Umbilical cord (tissue), 2 donors: ENCODE data around the gene GPRC5B. TPM values are rescaled to one million over a fixed set of nuclear protein-coding genes. Genes with fewer than 3 reads are reported as not detected.

Experiments
- DNase-seq: peaks from one replicate; pipeline ENCODE4 v3.0.0-alpha.2; 2015; ENCODE audit warnings: low spot score
- total RNA-seq: library from RNA; depleted of rRNA; stranded (reverse); fragments of >200 nt; gene quantifications from one replicate; pipeline ENCODE4 v1.2.3, GENCODE V29; 2014; ENCODE audit warnings: low replicate concordance; ENCODE audit not compliant: insufficient read depth

Gene GPRC5B
- total RNA-seq, 1 donor from 2014 or later = 6.7 TPM

DNA sequence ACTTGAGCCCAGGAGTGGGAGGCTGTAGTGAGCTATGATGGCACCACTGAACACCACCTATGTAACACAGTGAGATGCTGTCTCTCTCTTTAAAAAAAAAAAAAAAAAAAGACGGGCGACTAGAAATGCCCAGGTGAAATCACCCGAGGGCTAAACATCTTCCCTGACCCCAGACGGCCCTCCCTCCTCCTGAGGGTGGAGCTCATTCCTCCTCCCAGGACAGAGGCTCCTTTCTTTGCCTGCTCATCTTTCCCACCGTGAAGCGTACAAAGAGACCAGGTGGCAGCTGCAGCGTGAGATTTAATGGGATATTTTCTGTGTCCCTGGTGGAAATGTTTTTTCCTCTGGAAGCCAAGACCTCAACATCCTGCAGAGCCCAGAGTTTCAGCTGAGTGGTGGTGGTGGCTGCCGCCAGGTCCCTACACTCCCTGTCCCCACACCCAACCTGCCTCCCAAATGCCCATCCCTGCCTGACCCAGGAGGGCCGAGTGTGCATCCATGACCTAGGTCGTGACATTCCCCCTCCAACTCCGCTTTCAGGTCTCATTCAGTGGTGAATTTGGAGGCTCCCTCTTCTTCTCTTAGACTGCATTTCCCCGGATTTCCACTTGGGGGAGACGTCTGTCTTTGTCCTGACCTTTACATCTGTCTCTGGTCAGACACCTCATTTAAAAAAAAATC is 14.4 kb upstream of the GPRC5B start:
- DNase-seq = peak; percentile 44

- DNase-seq = no peak
Observed at GRCh38 chr16:19898166-19898565, 13.5 kb upstream of the GPRC5B start.

DNA sequence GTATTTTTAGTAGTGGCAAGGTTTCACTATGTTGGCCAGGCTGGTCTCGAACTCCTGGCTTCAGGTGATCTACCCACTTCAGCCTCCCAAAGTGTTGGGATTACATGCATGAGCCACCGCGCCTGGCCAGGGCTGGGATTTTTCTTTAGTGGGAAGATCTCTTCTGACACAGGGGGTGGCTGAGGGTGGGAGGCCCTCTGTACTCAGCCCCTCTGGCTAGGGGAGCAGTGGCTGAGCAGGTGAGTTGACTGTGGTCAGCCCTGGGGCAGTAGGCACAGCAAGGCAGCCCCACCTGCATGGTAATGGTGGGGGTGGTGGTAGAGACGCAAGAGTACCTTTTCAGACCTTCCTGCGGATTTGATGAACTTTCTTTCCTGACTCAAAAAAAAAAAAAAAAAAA is 12.3 kb upstream of the GPRC5B start:
- no peak for DNase-seq

DNA sequence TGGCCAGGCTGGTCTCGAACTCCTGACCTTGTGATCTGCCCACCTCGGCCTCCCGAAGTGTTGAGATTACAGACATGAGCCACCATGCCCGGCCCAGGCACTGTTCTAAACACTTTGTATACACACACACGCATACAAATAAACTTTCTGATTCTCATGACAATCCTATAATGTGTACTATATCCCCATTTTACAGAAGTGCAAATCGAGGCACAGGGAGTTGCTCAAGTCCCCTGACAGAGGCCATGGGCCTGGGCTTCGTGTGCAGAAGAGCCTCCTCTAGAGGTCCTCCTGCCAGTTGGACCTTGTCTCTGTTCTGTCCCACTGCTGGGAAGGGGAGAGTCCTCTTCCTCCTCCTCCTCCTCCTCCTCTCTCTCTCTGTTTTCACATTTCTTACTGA is 9.9 kb upstream of the GPRC5B start:
- DNase-seq = no peak

DNA sequence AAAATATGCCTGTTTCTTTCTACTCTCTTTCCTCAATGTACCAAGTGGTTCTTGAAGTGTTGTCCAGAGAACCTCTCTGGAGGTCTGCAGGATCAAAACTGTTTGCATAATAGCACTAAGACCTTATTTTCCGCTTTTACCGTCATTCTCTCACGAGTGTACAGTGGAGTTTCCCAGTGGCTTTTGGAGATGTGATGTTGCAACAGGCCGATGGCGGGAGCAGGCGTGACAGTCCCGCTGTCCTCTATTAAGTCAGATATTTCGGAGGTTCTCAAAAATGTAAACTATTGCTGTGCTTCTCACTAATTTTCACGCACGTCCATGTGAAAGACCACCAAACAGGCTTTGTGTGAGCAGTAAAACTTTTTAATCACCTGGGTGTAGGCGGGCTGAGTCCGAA is 8.3 kb upstream of the GPRC5B start:
- DNase-seq = no peak

DNA sequence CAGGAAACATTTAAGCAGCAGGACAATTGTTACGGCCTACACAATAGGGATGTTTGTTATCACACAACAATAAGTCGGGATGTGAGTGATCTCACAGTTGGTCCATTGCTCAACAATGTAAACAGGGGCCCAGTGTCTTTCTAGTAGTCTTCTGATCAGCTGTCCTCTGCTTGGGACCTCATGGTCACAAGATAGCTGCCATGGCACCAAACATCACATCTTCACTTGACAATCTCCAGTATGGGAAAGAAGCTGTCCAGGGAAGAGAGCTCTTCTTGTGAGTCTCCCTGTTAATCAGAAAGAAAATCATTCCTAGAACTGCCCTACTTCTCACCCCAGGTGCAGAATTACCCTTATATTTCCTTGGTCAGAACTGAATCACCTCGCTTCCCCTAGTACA is 6.3 kb upstream of the GPRC5B start:
- no peak for DNase-seq

GRCh38 chr16:19888834-19889233 is 4.2 kb upstream of the GPRC5B start:
- no peak for DNase-seq

- DNase-seq = peak; percentile 76
Observed at GRCh38 chr16:19886073-19886941, 1.7 kb upstream of the GPRC5B start.

DNA sequence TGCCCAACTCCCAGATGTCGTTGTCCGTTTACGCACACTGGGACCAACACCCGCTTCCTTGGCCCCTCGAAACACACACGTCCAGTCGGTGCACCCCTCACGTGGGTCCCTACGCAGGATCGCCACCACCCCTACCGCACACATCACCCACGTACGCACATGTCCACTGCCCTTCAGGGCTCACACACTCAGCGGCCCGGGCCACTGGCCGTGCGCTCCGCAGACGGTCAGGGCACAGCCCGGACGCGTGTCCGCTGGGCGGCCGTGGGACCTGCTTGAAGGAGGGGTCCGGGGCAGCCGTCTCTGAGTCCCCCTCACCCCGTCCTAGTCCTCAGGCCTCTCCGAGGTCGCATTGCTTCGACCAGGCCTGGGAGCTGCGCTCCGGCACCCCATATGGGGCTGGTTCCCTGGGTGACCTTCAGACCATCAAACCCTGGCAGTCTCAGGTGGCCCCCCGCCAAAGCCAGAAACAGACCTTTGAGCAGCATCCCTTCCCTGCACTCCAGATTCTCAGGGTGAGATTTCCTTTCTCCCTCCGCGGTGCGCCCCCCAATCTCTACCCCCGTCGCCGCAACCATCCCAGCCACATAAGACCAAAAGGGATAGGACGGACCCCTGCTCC is 914 bp upstream of the GPRC5B start:
- no peak for DNase-seq

DNA sequence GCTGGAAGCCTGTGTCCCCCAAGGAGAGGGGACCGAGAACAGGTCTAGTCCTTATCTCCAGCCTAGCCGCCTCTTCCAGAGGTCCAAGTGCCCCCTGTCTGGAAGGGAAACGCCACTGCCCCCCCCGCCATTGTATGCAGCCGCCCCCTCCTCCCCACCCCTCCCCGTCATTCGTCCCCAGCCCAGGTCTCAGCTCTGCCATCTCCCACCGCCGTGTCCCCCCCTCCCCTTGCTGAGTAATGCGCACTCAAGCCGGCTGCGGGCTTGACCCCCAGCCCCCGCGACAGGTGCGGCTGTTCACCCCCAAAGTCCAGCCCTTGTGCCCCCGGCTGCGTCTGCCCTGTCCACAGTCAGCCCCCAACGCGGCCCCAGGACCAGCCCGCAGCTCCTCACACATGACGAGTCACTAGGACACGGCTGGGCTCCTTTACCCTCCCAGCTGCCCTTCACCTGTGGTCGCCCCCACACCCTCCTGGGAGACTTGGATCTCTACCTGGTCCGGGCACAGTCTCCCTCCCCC is 622 bp downstream of the GPRC5B start:
- DNase-seq = no peak

DNA sequence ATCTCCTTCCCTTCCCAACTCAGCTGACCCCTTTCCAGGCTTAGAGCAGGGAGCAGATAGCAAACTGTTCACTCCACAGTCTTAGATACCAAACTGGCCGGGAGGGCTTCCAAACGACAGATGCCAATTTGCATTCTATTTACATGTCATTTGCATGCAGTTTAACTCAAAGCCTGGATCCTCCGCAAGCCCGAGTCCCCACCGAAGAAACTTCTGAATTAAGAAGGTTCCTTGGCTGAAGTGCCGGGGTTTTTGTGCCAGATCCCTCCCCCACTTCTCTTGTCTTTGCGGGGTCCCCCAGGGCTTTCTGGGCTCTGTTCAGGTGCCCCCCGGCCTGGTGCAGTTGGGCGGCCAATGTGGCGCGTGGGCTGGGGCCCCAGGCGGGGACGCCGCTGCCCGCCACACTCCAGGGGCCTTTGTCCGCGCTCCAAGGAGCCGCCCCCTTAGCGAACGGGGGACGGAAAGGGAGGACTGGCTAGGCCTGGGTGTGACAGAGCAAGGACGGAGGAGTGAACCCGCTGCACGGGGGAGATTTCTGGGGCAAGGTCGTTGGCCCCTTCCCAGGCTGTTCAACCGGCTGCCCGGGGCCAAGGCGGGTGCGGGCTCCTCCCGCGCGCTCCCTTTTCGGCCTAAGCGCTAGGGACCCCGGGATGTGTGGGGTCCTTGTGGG is 1.2 kb downstream of the GPRC5B start:
- DNase-seq = peak; percentile 23

- DNase-seq = no peak
Observed at GRCh38 chr16:19882646-19883045, 2.0 kb downstream of the GPRC5B start.

- no peak for DNase-seq
Observed at GRCh38 chr16:19882186-19882585, 2.5 kb downstream of the GPRC5B start.

- DNase-seq = no peak
Observed at GRCh38 chr16:19881783-19882182, 2.9 kb downstream of the GPRC5B start.

DNA sequence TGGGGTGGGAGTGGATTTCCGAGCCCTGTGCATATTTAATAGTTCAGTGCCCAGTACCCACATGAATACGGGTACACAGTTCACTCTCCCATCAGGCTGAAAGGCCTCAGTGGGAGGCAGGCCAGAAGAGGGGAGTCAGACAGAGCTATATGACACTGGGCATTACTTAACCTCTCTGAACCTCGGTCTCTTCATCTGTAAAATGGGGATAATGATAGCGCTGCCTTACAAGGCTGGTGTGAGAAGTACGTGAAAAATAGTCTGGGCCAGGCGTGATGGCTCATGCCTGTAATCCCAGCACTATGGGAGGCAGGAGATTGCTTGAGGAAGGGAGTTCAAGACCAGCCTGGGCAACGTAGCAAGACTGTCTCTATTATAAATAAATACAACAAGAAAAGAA is 3.6 kb downstream of the GPRC5B start:
- no peak for DNase-seq

- DNase-seq = peak; percentile 82
Observed at GRCh38 chr16:19879241-19879792, 5.3 kb downstream of the GPRC5B start.

DNA sequence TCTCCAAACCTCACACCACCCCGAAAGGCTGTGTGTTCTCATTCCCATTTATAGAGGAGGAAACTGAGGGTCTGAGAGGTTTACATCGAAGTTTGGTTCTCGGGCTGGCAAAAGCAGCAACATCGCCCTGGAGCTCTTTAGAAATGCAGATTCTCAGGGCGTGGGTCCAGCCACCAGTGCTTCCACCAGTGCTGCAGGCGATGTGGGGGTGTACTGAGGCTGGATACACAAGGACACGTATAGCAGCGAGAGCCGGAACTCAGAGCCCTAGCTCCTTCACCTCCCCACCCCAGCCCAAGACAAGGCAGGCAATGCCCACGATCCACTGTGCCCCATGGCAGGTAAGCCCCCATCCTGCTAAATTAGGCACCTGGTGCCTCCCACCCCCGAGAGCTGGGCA is 5.9 kb downstream of the GPRC5B start:
- no peak for DNase-seq

GRCh38 chr16:19876501-19877059 is 8.1 kb downstream of the GPRC5B start:
- DNase-seq = no peak

DNA sequence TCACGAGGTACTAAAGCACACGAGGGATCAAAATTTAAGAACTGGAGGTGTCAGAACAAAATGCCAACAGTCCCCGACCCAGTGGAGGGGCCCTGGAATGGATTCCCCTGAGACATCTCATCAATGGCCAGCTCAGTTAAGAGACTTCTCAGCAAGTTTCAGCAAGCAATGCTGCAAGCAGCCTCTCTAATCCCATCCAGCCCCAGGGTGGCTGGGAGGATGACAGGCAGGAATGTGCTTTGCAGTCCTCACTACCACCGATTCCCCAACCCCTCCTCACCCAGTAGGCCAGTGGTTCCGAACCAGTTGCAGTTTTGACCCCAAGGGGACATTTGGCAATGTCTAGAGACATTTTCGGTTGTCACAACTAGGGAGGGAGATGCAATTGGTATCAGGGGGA is 8.7 kb downstream of the GPRC5B start:
- peak; percentile 27 for DNase-seq

DNA sequence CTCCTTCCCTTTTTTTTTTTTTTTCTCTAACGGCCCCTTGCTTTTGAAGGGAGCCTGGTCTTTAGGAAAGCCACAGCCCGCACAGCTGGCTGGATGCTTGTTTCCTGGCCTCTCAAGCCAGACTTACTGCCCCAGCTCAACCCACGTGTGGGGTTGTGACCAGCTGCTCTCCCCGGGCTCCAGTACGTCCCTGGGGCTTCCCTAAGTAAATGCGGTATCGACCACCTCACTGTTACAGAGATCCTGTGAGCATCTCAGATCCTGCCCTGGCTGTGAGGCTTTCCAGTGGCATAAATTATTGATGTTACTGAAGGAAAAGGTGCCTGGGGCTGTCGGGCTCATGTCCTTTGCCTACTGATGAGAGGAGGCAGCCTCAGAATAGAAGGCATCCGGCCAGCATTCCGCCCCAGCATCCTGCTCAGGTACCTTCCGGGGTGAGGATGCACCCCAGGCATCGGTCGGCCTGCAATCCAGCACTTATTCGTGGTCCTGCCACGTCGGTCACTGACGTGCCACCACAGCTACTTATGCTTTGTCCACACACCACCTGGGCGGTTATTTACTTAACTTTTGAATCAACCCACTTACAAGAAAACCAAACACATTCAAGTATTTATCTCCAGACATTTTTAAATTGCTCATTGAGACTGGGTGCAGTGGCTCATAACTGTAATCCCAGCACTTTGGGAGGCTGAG is 9.6 kb downstream of the GPRC5B start:
- DNase-seq = no peak

DNA sequence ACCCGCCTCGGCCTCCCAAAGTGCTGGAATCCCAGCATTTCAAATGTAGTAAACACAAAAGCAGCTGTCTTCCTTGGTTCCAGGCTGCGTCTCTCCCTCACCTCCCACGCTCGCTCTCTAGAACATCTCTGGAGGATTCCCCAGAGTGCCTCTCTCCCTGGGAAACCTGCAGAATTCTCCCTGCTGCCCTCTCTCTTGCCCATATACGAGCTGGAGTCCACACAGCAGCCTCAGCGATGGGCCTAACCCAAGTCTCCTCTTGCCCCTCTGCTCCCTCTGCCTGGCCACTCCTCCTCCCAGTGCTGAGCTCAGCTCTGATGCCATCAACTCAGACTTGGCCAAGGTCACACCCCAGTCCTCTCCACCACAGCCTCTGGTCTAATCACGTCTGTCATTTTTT is 10.6 kb downstream of the GPRC5B start:
- DNase-seq = no peak
